Measurements from ENCODE around the gene CD300LF.
A peak's percentile ranks its signal among the peaks of the same experiment; 100 is the strongest.

CD300LF gene

GRCh38 chr17:74712756-74713155, at the start of gene CD300LF:
Gene CD300LF, minus strand, starts transcription at chr17:74712923. Its CDS starts 57 bp downstream, at chr17:74712866.
- no peak for DNase-seq (ENCODE audit: low spot score)

- DNase-seq (ENCODE audit: low spot score): no peak
These were observed 49.2 kb upstream of the CD300LF start for GRCh38 chr17:74761931-74762330.

- DNase-seq (ENCODE audit: low spot score): no peak
These were observed 48.7 kb upstream of the CD300LF start for GRCh38 chr17:74761419-74761818.

GRCh38 chr17:74760404-74761105, 47.8 kb upstream of the CD300LF start:
- no peak for DNase-seq (ENCODE audit: low spot score)

GRCh38 chr17:74759941-74760340, 47.2 kb upstream of the CD300LF start:
- DNase-seq (ENCODE audit: low spot score): no peak

GRCh38 chr17:74759243-74759801, 46.6 kb upstream of the CD300LF start:
- DNase-seq (ENCODE audit: low spot score): no peak

GRCh38 chr17:74758848-74759168, 46.1 kb upstream of the CD300LF start:
- no peak for DNase-seq (ENCODE audit: low spot score)

- no peak for DNase-seq (ENCODE audit: low spot score)
These were observed 45.5 kb upstream of the CD300LF start for GRCh38 chr17:74757931-74758847.

GRCh38 chr17:74757502-74757901, 44.8 kb upstream of the CD300LF start:
- no peak for DNase-seq (ENCODE audit: low spot score)

- DNase-seq (ENCODE audit: low spot score): no peak
These were observed 44.2 kb upstream of the CD300LF start for GRCh38 chr17:74756891-74757290.

- DNase-seq (ENCODE audit: low spot score): no peak
These were observed 42.8 kb upstream of the CD300LF start for GRCh38 chr17:74755533-74755932.

GRCh38 chr17:74754832-74755231, 42.1 kb upstream of the CD300LF start:
- no peak for DNase-seq (ENCODE audit: low spot score)

- DNase-seq (ENCODE audit: low spot score): no peak
These were observed 40.2 kb upstream of the CD300LF start for GRCh38 chr17:74752822-74753401.

GRCh38 chr17:74752415-74752814, 39.7 kb upstream of the CD300LF start:
- DNase-seq (ENCODE audit: low spot score): no peak

- no peak for DNase-seq (ENCODE audit: low spot score)
These were observed 37.8 kb upstream of the CD300LF start for GRCh38 chr17:74750327-74751069.

GRCh38 chr17:74750039-74750326, 37.3 kb upstream of the CD300LF start:
- no peak for DNase-seq (ENCODE audit: low spot score)

GRCh38 chr17:74749279-74750038, 36.7 kb upstream of the CD300LF start:
- no peak for DNase-seq (ENCODE audit: low spot score)

- peak; percentile 86 for DNase-seq (ENCODE audit: low spot score)
These were observed 36.0 kb upstream of the CD300LF start, which contains the start of gene NHERF1 for GRCh38 chr17:74748529-74749278. Gene NHERF1, plus strand, starts transcription at chr17:74748628. Its CDS starts 219 bp downstream, at chr17:74748847.

GRCh38 chr17:74748279-74748528, 35.5 kb upstream of the CD300LF start:
- no peak for DNase-seq (ENCODE audit: low spot score)

- no peak for DNase-seq (ENCODE audit: low spot score)
These were observed 34.2 kb upstream of the CD300LF start for GRCh38 chr17:74746922-74747321.

GRCh38 chr17:74746376-74746775, 33.7 kb upstream of the CD300LF start:
- DNase-seq (ENCODE audit: low spot score): no peak

Data from COLO829 (cell line).